GM12878 (cell line): Measurements from ENCODE around the gene SPDL1.

Source experiments
- BHLHE40 ChIP-seq, 2 experiments: fragments of 450-650 bp in 1 of 2; IDR thresholded peaks; 2 replicates each; pipeline ENCODE4 v1.6.1; 2011 to 2017; ENCODE audit warnings: low read depth in 2 of 2, borderline replicate concordance in 1 of 2, improper control_type of control experiment in 1 of 2, low read length in 1 of 2, mild to moderate bottlenecking in 1 of 2
- POLR2AphosphoS5 ChIP-seq: IDR thresholded peaks from 2 replicates; pipeline ENCODE4 v1.6.1; 2011; ENCODE audit warnings: mild to moderate bottlenecking, low read length, inconsistent platforms
- ZBED1 ChIP-seq: IDR thresholded peaks from 2 replicates; pipeline ENCODE4 v1.6.1; 2016; ENCODE audit warnings: borderline replicate concordance

DNA sequence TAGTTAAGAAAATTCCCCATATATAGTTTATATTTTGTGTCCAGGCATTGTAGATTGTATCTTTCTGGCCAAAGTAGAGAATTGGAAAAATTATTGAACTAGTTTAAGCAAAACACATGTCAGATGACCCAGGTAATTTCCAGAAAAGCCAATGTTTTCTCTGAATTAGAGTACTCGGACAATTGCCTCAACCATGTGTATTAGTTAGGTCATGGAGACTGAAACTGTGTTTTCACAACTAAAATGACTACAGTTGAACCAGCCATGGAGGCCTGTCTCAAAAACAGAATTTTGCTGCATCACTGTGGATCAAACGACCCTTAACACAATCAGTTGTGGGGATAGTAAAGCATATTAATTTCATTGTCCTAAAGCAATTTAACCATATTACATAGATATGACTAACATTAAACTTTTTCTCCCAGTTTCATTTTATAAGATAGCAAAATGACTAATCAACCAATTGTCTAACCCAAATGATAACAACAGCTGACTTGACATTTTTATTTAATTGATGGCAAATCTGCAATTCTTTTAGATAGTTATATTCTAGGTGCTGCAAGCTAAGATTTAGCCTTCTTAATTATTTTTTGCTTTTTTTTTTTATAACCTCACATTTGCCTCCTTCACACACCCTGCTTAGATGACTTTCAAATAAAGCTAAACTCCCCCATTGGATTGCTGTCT lies 39.2 kb upstream of the SPDL1 start:
- TF ChIP-seq ZBED1: no peak
- no peak for TF ChIP-seq POLR2AphosphoS5
- no peak for TF ChIP-seq BHLHE40 (IDR thresholded peaks at IDR 0.05; ENCODE audit: borderline replicate concordance in 1 of 2, low read depth in 2 of 2, low read length in 1 of 2)
